Prostate gland (tissue), 2 donors: Measurements from ENCODE around the gene CSAD. TPM values are rescaled to one million over a fixed set of nuclear protein-coding genes. Genes with fewer than 3 reads are reported as not detected.

ENCODE experiments used
- DNase-seq: peaks from one replicate; pipeline ENCODE4 v3.0.0-alpha.2; 2019; ENCODE audit warnings: low spot score
- H3K27ac ChIP-seq, 2 donors: fragments of 200-600 bp; sonication (generic); 2 replicates each; pipeline ENCODE4 v1.5.1; 2017 to 2019
- H3K27me3 ChIP-seq: fragments of 200-600 bp; sonication (generic); replicated peaks from 2 replicates; pipeline ENCODE4 v1.5.1; 2019; ENCODE audit not compliant: insufficient read depth
- H3K36me3 ChIP-seq, 2 donors: fragments of 200-600 bp; sonication (generic); 1 replicate in 1 of 2; 2 replicates in 1 of 2; pipeline versions ENCODE4 v1.5.1 to v1.8.1; 2017 to 2019
- H3K4me1 ChIP-seq: fragments of 200-600 bp; sonication (generic); replicated peaks from 2 replicates; pipeline ENCODE4 v1.5.1; 2019
- H3K4me3 ChIP-seq, 2 donors: fragments of 200-600 bp; sonication (generic); 2 replicates each; pipeline ENCODE4 v1.5.1; 2017 to 2019
- H3K9me3 ChIP-seq: fragments of 200-600 bp; sonication (generic); 2 replicates; pipeline ENCODE4 v1.5.1; 2017
- CTCF ChIP-seq, 4 experiments: fragments of 200-600 bp in 2 of 4; fragments of 450-650 bp in 2 of 4; sonication (generic) in 2 of 4; IDR thresholded peaks; 1 replicate in 3 of 4; 2 replicates in 1 of 4; pipeline ENCODE4 v1.5.1; 2016 to 2019; ENCODE audit warnings: antibody characterized with exemption in 4 of 4, mild to moderate bottlenecking in 2 of 4, moderate library complexity in 2 of 4
- POLR2A ChIP-seq: fragments of 450-650 bp; IDR thresholded peaks from one replicate; pipeline ENCODE4 v1.6.1; 2016; ENCODE audit warnings: antibody characterized with exemption, mild to moderate bottlenecking
- POLR2AphosphoS5 ChIP-seq: sonication (generic); formaldehyde crosslinking; IDR thresholded peaks from one replicate; pipeline ENCODE4 v1.6.1; 2017; ENCODE audit warnings: antibody characterized with exemption
- WGBS: methylation state at CpG from one replicate; pipeline ENCODE4 v1.1.5; 2018; 5-methylcytosine and 5-hydroxymethylcytosine counted together
- intact Hi-C: fragments of 100-400 bp; cut with DNase I; formaldehyde crosslinking; loops from one replicate; pipeline ENCODE4 v1.14.2; 2022
- total RNA-seq, 2 donors: library from RNA; depleted of rRNA; stranded (reverse); fragments of >200 nt; gene quantifications; one replicate each; pipeline ENCODE4 v1.1.0, GENCODE V29; 2016

CSAD gene
- total RNA-seq, 2 donors from 2014 or later: 30.8 to 92.5 TPM

DNA sequence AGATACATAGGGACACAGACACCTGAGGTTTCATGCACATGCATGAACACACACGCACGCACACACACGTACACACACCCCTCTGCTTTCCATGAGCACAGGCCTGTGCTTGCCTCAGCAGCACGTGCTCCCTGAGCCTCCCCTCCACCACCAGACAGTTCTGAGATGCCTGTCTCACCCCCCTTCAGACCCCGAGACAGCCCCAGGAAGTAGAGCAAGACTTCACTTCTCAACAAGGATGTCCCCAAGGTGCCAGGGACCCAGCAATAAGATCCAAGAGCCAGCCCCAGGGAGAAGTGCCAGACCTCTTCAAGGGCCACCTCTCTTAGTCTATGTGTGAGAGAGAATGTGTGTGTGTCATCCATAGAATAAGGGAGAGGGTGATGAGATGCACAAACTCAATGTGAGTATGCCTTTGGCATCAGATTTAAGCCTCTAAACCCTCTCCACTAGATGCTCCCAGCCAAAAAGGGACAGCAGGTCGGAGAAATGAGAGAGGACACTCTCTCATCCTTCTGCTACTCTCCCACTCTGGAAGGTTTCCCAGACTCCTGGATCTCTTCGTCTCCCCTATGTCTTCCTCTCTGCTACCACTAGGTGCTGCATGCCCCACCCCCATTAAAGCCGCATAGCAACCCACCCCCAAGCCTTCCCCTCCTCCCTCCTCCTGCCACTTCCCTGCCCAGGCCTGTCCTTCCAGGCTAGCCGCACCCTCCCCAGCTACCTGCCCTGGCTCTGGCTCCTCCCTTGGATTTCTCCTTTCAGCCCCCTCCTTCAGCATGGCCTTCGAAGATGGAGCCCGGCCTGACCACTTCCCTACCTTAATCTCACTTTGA, 43.6 kb upstream of the CSAD start:
- H3K4me3 ChIP-seq: no peak overlapping the region
- no peaks in the 10 kb centered on the region for H3K9me3 ChIP-seq
- H3K27ac ChIP-seq: peak overlapping the region; percentile 97 to 99
- H3K36me3 ChIP-seq: no peaks in the 10 kb centered on the region
- peaks cover 26% of the 10 kb centered on the region for H3K4me1 ChIP-seq
- intact Hi-C loops: no loop called here
- 22% methylated on average over 11 of the region's 11 CpGs for whole genome bisulfite sequencing
- no peaks in the 10 kb centered on the region for H3K27me3 ChIP-seq
- DNase-seq: peak; percentile 71
- TF ChIP-seq CTCF (IDR thresholded peaks at IDR 0.05): peak in 2 of 4 experiments; percentile 26 to 52
- TF ChIP-seq POLR2A: no peak
- peak; percentile 26 for TF ChIP-seq POLR2AphosphoS5

DNA sequence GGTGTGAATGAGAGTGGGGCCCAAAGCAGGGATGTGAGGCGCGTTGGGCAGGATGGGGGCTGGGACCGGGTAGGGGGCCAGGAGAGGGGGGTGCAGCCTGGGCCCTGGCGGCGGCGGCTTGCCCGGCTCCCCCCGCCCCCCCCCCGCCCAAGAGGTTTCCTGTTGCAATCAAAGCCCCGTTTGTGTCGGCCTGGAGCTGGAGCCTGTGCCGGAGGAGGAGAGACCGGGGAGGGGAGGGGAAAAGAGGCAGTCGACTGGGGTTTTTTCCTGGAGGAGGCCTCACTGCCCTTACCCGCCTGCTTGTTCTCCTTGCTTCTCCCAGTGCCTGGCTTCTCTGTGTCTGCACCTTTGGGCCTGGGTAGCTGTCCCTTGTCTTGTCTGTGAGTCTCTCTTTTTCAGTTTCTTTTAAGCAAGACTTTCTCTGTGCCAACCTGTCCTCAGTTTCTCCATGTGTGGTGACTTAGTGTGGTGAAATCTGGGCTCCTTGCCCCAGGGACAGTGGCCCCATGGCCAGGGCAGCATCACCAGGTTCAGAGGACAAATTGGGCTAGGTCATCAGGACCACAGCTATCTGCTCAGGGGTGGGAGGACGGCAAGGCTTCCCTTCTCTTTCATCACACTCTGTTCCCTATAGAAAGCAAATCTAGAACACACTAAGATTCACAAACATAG, 42.8 kb upstream of the CSAD start:
- no peaks in the 10 kb centered on the region for H3K27me3 ChIP-seq

GRCh38 chr12:53222806-53223261, 42.1 kb upstream of the CSAD start:
- Histone ChIP-seq H3K27ac (peak overlapping the region; percentile 97 to 99), H3K4me3 (no peak overlapping the region), H3K9me3 (no peaks in the 10 kb centered on the region), H3K27me3 (no peaks in the 10 kb centered on the region), H3K36me3 (no peaks in the 10 kb centered on the region), H3K4me1 (peaks cover 31% of the 10 kb centered on the region)
- intact Hi-C loops: no loop called here
- no peak for TF ChIP-seq CTCF (IDR thresholded peaks at IDR 0.05)
- TF ChIP-seq POLR2AphosphoS5: no peak
- no peak for TF ChIP-seq POLR2A
- 40% methylated on average over 4 of the region's 4 CpGs for whole genome bisulfite sequencing
- no peak for DNase-seq

More for the DNA sequence above, 42.8 kb upstream of the CSAD start:
- DNase-seq: no peak
- Histone ChIP-seq H3K27ac (peak overlapping the region; percentile 97 to 99), H3K4me3 (no peak overlapping the region), H3K4me1 (peaks cover 26% of the 10 kb centered on the region), H3K9me3 (no peaks in the 10 kb centered on the region), H3K36me3 (no peaks in the 10 kb centered on the region)
- intact Hi-C loops: no loop called here
- TF ChIP-seq POLR2AphosphoS5 (no peak), CTCF (IDR thresholded peaks at IDR 0.05) (no peak), POLR2A (no peak)
- 6% methylated on average over 16 of the region's 16 CpGs for WGBS

DNA sequence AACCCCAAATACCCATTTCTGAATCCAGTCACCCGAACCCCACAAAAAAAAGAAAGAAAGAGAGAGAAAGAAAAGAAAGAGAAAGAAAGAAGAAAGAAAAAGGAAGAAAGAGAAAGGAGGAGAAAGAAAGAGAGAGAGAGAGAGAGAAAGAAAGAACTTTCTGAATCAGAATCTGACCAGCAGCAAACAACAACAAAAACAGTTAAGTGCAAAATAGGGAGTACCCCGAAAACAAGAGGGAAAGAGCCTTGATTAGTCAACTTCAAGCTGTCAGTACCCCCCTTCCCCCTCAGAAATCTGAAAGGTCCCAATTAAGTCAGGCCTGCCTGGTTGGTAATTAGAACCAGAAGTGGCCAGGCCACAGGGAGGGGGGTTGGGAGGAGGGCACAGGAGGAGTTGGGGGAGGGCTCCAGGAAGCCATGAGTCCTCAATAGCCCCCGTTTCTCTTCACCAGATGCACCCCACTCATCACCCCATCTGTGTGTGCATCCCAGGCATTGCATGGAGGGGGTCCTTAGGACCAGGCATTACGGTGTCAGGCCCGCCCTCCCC, 41.5 kb upstream of the CSAD start:
- Histone ChIP-seq H3K4me1 (peaks cover 34% of the 10 kb centered on the region), H3K27ac (peak overlapping the region; percentile 97 to 99), H3K27me3 (no peaks in the 10 kb centered on the region), H3K4me3 (peak overlapping the region; percentile 48 to 70), H3K36me3 (no peaks in the 10 kb centered on the region), H3K9me3 (no peaks in the 10 kb centered on the region)
- intact Hi-C loops: no loop called here
- TF ChIP-seq POLR2AphosphoS5 (no peak), CTCF (IDR thresholded peaks at IDR 0.05) (no peak), POLR2A (no peak)
- no peak for DNase-seq
- 30% methylated on average over 5 of the region's 5 CpGs for WGBS
